Muscle of back (tissue), 11 donors: ENCODE measurements around the gene AOPEP. TPM values are rescaled to one million over a fixed set of nuclear protein-coding genes. Genes with fewer than 3 reads are reported as not detected.
A peak's percentile ranks its signal among the peaks of the same experiment; 100 is the strongest.

Experiments
- DNase-seq, 3 donors: peaks; one replicate each; pipeline versions ENCODE4 v3.0.0 to v3.0.0-alpha.2; 2013
- polyA plus RNA-seq, 10 donors: library from polyadenylated mRNA; unstranded; fragments of 120-200 nt; gene quantifications; one replicate each; pipeline ENCODE4 v1.2.1, GENCODE V29; 2013; ENCODE audit not compliant: insufficient read length in 10 of 10

AOPEP gene
- polyA plus RNA-seq, 10 donors: 25.6 to 44.3 (median 32.8) TPM

DNA sequence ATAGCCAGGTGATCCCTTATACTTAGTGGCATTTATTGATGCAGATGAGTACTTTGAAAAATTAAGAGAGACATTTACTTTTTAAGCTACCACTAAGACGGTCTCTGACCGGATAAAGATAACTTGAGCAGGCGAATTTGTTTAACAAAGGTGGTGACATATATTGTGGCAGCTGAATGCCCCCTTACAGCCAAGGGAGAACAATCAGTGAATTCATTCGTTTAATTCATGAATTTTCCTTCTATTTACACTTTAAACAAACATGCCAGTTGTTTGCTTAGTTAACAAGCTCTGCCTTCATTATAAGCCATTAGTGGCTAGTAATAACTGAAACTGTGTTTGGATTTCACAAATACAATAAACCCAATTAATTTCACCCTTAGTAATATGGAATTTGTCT lies 187.1 kb downstream of the AOPEP start:
- DNase-seq: no peak

DNA sequence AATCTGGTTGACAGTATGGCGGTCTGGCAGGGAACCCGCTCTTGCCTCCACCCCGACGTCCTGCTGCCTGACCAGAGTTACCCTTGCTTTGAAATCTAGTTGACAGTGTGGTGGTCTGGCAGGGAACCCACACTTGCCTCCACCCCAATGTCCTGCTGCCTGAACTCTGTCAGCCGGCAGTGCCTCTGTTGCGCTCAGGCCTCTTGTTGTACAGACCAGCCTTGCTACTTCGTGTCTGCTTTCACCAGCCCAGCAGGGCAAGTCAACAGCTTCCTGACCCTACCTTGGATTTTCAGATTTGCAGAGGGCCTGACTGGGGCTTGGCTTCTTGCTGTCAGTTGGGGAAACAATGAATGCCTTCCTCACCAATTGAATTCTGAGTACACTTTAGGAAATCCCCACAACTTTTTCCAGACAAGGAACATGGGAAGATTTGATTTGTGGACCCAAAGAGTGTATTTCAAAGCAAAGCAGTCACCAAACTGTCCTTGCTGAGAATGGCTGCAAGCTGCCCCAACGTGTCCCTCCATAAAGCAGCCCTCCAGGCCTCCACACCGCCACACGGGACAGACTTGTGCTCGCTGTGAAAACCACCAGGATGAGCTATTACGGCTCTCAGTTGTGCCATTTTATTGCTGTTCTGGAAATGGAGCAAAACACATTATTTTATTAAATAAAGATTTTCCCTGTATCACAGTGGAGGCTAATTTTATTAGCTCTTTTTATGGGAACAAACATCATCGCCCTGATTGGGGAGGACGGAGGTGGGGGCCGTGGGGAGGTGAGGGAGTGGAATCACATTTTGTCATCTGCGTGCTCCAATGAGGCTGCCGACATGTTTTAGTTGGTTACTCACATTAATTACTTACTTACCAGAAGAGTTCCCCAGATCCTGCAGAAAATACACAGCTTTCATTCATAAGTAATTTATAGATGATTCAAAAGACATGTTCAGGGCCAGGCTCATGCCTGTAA lies 189.3 kb downstream of the AOPEP start:
- DNase-seq: no peak

DNA sequence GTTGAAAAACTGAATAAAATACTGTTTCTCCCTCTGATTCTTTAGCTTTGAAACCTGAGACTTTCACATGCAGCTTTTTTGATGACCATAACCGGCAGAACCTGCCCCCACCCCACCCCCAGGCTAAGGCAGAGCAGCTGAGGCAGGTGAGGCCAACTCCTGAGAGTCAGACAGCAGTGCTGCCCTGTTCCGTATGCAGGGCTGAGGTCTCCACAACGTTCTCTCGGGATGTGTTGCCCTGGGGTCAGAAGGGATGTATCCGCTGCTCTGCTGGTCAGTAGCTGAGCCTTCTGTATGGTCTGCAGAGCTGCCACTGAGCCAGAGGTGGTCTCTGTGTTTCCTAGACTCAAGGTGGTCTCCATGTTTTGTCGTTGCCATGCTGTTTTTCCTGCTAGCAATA lies 190.5 kb downstream of the AOPEP start:
- DNase-seq: no peak

DNA sequence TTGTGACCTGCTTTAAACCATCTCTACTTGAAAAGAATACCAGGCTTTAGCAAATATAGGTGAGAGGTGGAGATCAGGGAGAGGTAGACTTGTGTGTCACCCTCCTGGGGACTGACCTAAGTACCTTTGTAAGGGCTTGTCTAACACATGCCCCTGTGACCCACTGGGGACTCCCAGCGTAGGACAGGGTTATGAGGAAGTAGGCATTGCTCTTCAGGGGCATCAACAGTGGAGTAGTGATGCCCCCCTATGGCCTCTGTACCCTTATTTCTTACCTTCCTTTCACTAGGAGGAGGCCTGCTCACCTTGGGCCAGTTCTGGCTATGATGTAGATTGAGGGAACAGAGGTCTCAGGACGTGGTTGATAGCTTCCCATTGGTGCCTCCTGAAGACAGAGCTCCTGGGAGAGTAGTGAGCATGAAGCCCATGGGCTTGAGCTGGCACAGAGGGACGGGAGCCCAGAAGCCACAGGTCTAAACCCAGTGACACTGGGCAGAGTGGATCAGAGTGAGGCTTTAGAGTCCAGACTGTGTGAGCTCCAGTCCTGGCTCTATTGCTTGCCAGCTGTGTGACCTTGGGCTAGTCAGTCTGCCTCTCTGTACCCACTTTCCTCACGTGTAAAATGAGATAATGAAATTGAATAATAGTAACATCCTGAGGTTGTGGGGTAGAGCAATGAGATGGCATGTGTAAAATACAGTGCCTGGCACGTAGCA lies 191.7 kb downstream of the AOPEP start:
- DNase-seq: no peak

DNA sequence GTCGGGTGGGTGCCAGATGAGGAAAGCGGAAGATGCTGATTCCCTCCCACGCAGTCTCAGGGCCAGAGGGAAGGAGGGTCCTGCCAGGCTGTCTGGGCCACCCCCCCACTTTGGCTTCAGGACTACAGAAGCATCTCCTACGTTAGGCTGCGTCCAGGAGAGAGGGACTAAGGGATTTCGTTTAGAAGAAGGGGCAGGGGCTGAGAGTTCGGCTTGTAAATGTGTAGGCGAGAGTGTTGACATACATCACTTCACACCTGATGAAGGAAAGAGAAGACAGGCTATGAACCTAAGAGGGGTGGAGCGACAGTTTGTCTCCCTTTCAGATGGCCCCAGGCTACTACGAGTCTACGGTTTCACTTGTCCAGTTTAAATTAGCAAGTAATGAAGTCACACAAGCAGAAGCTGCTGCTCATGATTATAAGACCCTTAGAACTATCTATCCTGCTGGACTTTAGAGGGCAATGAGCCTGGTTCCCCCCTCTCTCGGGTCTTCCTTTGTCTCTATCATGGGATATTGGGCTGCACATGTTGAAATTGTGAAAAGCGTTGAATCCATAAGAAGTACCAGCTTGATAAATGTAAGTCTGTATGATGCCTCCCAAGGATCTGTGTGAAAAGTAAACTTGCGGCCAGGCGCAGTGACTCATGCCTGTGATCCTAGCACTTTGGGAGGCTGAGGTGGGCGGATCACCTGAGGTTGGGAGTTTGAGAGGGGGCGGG lies 193.0 kb downstream of the AOPEP start:
- peak in 1 of 3 donors; percentile 50 for DNase-seq

GRCh38 chr9:94920420-94921091 lies 194.1 kb downstream of the AOPEP start:
- DNase-seq: peak; percentile 47 to 83 (median 61)

GRCh38 chr9:94921092-94921471 lies 194.6 kb downstream of the AOPEP start:
- peak; percentile 52 to 74 (median 69) for DNase-seq

DNA sequence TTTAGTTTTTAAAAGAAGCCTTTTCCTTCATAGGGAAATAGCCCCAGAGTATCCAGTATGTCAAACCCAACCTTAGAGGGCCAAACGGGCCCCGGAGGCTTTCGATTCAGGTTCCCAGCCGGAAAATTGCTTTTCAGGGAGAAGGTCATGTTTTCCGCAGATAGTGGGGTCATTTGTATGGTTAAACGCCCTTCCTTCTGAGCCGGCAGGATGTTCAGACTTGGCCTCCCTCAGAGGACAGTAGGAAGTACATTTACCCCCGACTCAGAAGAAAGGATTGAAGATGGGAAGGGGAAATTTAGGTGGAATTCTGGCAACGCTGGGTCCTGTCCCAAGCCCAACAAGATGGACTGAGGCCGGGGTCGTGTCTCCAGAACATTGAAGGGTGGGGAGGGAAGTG lies 195.2 kb downstream of the AOPEP start:
- DNase-seq: peak in 1 of 3 donors; percentile 29

- peak; percentile 56 to 87 (median 72) for DNase-seq
Observed at GRCh38 chr9:94922098-94922607, 195.7 kb downstream of the AOPEP start.

DNA sequence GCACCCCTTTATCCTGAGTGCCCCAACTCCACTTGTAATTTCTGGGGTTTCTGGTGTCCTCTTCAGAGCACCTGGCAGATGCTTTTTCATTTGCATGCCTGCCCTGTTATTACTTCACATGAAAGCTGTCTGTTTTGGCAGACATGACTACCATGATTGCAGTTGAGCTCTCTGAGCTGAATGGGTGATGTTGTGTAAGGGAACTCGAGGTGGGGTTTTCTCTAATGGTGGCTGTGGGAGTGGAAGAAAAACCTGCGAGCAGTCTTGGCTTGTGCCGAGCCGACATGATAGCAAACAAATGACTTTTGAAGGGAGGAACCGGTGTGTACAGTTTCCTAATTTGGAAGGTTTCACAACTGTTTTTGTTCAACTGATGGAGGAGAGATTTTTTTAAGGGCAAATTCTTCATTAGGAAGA lies 196.2 kb downstream of the AOPEP start:
- no peak for DNase-seq

GRCh38 chr9:94923326-94924089 lies 197.0 kb downstream of the AOPEP start:
- no peak for DNase-seq

- DNase-seq: no peak
Observed at GRCh38 chr9:94925751-94926430, 199.4 kb downstream of the AOPEP start.

DNA sequence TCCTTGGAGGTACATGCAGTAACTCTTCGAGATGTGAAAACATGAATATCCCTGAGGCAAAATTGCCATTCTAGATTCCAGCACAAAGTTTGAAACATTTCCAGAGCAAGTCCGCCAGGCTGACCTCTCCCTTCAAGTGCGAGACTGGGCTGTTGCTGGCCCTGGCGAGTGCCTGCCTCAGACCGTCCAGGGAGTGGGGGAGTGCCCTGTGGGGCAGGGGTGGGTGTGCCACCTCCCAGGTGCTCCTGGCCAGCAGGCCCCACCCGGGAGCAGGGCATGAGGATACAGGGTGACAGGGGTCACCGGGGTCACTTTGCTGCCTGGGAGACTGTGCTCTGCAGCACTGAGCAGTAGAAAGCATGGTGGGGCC lies 199.9 kb downstream of the AOPEP start:
- no peak for DNase-seq

GRCh38 chr9:94927048-94927761 lies 200.7 kb downstream of the AOPEP start:
- no peak for DNase-seq

DNA sequence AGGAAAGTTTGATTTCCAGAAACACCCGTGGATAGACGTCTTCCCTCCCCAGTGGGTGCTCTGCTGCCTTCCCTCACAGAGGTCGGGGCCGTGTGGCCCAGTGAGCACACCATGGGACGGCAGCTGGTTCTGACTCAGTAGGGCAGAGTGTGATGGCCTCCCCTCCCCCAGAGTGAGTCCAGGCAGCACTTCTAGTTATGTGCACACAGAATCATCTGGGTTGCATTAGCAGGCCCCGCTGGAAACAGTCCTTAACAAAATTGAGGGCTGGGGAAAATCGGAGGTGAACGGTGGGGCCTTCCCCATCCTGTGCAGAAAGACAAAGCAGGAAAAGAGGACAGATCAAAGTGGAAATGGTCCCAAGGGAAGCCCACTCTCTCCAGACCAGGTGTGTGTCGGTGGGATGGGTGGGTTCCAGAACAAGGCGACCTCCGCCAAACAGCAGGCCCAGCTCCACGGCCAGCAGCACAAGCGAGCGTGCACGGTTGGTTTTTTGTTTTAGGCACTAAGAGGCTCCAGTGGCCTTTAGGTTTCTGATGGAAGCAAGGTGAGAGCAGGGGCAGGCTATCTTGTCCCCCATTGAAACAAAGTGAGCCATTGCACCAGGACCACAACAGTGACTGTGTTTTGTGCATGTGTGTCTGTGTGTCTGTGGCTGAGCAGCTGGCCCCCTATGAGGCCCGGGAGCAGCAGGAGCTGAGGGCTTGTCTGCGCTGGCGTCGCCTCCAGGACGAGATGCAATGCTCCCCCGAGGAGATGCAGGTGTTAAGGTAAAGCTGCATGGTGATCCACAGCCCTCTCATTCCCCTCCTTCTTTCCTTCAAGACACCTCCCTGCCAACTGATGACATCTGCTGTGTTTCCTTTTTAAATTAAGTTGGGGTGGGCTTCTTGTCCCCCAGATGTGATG lies 201.5 kb downstream of the AOPEP start:
- peak in 1 of 3 donors; percentile 55 for DNase-seq

DNA sequence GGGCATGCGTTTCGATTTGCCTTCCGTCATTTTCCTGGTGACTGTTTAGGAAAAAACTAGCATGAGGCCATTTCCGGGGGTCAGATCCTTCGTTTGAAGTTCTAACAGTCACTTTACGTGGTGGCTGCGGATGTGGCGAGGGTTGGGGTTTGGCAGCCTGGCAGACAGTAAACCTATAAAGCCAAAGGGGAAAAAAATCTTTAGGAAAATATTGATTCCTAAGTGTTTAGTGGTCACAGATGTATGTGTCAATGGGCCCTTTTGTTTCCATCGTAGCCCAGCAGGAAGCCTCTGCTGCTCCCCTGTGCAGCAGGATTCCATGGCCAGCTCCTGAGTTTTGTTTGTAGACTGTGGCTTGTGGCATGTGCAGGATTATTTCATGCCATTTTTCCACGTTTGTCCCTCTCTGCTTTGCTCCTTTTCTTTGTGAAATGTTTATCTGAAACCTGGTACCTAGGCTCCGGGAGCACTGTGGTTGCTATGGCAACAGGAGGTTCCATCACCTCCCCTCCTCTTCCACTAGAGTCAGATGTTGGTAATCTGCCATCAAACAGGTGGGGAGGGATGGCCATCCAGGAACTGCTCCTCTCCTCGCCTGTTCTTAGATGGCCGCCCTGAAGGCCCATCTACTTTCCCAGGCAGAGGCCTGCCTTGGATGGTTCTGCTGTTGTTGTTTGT lies 202.3 kb downstream of the AOPEP start:
- DNase-seq: peak in 1 of 3 donors; percentile 35

DNA sequence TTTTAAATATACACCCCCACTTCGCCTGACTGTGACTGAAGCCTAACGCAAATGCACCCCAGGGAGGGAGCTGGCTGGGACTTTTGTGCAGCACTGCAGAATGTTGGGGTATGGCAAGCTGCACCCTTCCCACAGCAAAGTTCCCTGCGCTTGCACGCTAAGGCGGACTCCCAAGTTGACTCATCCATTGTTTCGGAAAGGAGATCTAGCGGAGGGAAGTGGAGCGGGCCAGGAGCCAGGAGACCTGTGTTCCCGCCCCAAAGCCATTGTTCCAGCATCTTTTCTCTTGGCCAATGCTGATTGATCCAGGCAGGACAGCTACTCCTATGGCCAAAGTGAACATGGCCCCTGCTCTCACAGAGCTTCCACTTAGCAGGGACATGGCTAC lies 202.9 kb downstream of the AOPEP start:
- peak in 1 of 3 donors; percentile 43 for DNase-seq
